IPS-18c (cell line): ENCODE results near the gene THEMIS2.
A peak's percentile ranks its signal among the peaks of the same experiment; 100 is the strongest.

Source experiments
- H3K4me3 ChIP-seq: 2 replicates; pipeline ENCODE4 v1.7.0; 2013; ENCODE audit warnings: low read depth, mild to moderate bottlenecking, low read length, moderate library complexity; ENCODE audit not compliant: insufficient read depth
- H3K9me3 ChIP-seq: one replicate; pipeline ENCODE4 v1.6.1; 2013; ENCODE audit warnings: mild to moderate bottlenecking, low read length, moderate library complexity; ENCODE audit not compliant: control insufficient read depth, insufficient read depth

The THEMIS2 gene

DNA sequence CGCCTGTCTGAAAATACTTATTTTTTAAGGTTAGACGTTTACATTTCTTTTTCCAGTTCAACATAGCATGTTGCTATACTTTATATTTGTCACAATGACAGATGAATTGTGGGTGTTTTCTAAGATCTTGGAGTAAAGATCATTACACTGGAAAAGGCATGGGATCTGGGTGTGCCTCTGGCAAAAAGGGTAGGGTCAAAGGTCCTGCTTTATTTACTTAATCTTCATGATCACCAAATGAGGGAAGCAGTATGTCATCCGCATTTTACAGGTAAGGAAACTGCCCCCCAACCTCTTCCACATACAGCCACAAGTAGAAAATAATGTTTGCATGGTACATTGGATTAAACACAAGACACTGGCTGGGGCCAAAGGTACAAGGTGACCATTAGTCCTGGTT lies 49.9 kb downstream of the THEMIS2 start:
- H3K4me3 ChIP-seq, result no peak overlapping the region

DNA sequence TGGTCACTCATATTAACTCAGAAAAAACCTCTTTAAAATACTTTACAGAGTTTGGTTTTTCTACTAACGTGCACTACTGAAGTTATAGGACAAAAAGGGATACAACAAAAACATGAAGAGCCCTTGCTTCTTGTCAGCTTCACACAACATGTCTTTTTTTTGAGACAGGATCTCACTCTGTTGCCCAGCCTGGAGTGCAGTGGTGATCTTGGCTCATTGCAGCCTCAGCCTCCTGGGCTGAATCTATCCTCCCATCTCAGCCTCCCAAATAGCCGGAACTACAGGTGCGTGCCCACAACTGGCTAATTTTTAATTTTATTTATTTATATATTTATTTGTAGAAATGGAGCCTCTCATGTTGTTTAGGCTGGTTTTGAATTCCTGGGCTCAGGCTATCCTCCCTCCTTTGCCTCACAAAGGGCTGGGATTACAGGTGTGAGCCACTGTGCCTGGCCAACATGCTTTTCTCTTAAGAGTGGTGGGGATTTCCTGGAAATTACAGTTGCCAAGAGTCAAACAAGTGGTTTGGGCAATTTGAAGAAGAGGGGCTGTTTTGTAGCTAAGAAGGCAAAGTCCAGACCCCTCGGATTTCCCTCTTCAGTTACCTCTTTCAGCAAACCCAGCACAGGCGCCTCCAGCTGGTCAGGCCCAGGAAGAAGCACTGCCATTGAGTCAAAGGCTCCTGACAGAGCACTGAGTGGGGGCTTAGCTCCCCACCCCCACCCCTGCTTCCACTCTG lies 56.0 kb downstream of the THEMIS2 start:
- H3K9me3 ChIP-seq, result no peaks in the 10 kb centered on the region
- H3K4me3 ChIP-seq, result no peak overlapping the region

More for the DNA sequence above, 49.9 kb downstream of the THEMIS2 start:
- H3K9me3 ChIP-seq, result no peaks in the 10 kb centered on the region

DNA sequence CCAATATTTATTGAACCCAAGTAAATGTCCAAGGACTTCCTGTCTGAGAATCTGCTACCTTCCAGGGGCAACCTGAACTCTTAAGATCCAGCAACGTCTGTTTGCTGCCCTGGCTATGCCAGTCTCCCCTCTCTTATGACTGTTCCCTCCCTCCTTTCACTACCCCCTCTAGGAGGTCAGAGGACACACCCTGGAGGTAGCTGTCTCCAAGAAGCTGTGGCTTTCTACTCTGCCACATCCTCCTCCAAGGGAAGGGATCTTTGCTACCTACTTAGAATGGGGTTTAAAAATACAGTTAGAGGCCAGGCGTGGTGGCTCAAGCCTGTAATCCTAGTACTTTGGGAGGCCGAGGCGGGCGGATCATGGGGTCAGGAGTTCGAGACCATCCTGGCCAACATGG lies 58.8 kb downstream of the THEMIS2 start:
- Histone ChIP-seq H3K9me3 (no peaks in the 10 kb centered on the region), H3K4me3 (no peak overlapping the region)

DNA sequence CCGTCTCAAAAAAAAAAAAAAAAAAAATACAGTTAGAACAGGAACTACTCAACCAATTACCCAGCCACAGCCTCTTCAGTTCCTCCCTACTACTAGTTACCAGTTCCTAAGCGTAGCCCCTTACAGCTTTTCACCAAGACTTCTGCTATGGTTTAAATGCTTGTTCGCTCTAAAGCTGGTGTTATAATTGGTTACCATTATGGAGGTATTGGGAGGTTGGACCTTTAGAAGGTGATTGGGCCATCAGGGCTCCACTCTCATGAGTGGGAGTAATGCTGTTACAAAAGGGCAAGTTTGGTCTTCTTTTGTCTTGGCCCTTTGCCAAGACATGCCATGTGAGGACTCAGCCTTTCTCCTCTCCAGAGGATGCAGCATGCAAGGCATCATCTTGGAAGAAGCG lies 59.4 kb downstream of the THEMIS2 start:
- Histone ChIP-seq H3K9me3 (no peaks in the 10 kb centered on the region), H3K4me3 (no peak overlapping the region)

DNA sequence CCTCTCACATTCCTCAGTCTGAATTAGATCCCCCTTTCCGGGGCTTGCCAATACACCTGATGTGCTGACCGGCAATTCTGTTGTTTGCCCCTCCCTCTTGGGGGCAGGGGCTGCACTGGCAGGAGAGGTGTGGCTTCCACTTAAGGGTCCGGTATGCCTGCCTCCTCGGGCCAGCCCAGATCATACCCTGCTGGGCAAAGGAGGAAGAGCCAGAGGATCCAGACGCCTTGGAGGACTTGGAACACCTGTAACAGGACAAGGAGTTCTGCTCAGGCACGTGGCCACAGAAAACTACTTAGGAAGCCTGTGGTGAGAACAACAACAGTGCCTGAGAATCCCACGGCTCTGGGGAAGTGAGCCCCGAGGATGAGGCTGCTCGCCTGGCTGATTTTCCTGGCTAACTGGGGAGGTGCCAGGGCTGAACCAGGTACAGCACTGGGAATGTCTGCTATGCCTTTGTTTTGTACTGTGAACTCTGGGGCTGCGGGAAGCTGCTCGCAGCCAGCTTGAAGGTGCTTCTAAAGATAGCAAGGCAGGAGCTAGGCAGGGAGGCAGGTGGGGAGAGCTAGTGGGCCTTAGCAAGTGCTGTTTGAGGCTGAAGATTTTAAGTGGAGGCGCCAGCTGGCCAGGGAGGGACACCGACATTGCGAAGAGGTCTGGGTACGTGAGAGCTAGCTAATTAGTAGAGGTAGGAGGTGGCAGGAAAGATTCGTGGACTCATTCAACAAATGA lies 62.6 kb downstream of the THEMIS2 start, which contains the start of gene SMPDL3B:
TSS of gene SMPDL3B (plus strand) at position 183 of the 732 bp plus-strand sequence. CDS start at position 367, 184 bp downstream.
- Histone ChIP-seq H3K9me3 (peaks cover 2% of the 10 kb centered on the region), H3K4me3 (peak within 1 kb of the TSS; percentile 77)

DNA sequence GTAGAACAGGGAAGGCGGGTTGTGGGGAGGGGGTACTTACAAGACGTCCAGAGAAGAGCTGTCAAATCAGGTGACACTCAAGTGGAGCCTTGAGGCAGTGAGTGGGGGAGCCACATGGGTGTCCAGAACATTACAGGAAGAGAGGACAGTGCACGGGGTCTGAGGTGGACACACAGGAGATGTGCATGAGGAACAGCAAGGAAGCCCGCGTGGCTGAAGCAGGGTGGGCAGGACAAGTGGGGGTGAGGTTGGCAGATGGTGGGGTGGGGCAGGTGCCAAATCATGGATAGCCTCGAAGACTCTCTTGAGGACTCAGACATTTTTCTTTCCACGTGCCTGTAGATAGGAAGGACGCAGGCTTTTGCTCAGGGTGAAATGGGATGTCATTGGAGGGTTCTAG lies 63.4 kb downstream of the THEMIS2 start:
- H3K9me3 ChIP-seq, result peaks cover 2% of the 10 kb centered on the region
- H3K4me3 ChIP-seq, result peak overlapping the region; percentile 77
